ENCODE results near the gene REV1. TPM values are rescaled to one million over a fixed set of nuclear protein-coding genes. Genes with fewer than 3 reads are reported as not detected.

Gene REV1
- total and polyA plus RNA-seq, 4 donors = 13.7 to 165 (median 34.5) TPM

GRCh38 chr2:99522157-99522556, 32.3 kb upstream of the REV1 start:
- no peak overlapping the region for H3K9ac ChIP-seq (ENCODE audit: insufficient read depth in 1 of 2, low read length in 2 of 2)
- H3K36me3 ChIP-seq (ENCODE audit: control insufficient read depth in 4 of 4, insufficient read depth in 4 of 4, low read length in 4 of 4) = no peaks in the 10 kb centered on the region
- no peak for TF ChIP-seq CTCF (IDR thresholded peaks at IDR 0.05; ENCODE audit: control extremely low read depth, extremely low read depth)
- H3K4me3 ChIP-seq = no peak overlapping the region
- WGBS, 2 donors = 98 to 99% methylated on average over 2 of the region's 2 CpGs
- H3K27me3 ChIP-seq (ENCODE audit: control insufficient read depth in 3 of 3, insufficient read depth in 3 of 3, low read length in 2 of 3) = no peaks in the 10 kb centered on the region
- peaks cover 0 to 3% (median 0%) of the 10 kb centered on the region in 5 donors for H3K4me1 ChIP-seq (ENCODE audit: control insufficient read depth in 5 of 5, insufficient read depth in 5 of 5, low read length in 5 of 5)
- no peaks in the 10 kb centered on the region for H3K9me3 ChIP-seq (ENCODE audit: control insufficient read depth in 4 of 4, insufficient read depth in 3 of 4, low read length in 3 of 4)
- H3K27ac ChIP-seq (ENCODE audit: low read depth in 1 of 2, low read length in 1 of 2) = no peak overlapping the region
- DNase-seq (no peak), ATAC-seq (ENCODE audit: insufficient read depth, low FRiP score) (no peak)

GRCh38 chr2:99520813-99521212, 31.0 kb upstream of the REV1 start:
- no peak overlapping the region for H3K4me3 ChIP-seq
- TF ChIP-seq CTCF (IDR thresholded peaks at IDR 0.05; ENCODE audit: control extremely low read depth, extremely low read depth) = no peak
- no peaks in the 10 kb centered on the region for H3K27me3 ChIP-seq (ENCODE audit: control insufficient read depth in 3 of 3, insufficient read depth in 3 of 3, low read length in 2 of 3)
- H3K36me3 ChIP-seq (ENCODE audit: control insufficient read depth in 4 of 4, insufficient read depth in 4 of 4, low read length in 4 of 4) = no peaks in the 10 kb centered on the region
- H3K9ac ChIP-seq (ENCODE audit: insufficient read depth in 1 of 2, low read length in 2 of 2) = no peak overlapping the region
- peaks cover 0 to 3% (median 0%) of the 10 kb centered on the region in 5 donors for H3K4me1 ChIP-seq (ENCODE audit: control insufficient read depth in 5 of 5, insufficient read depth in 5 of 5, low read length in 5 of 5)
- DNase-seq (no peak), ATAC-seq (ENCODE audit: insufficient read depth, low FRiP score) (peak; percentile 66)
- H3K9me3 ChIP-seq (ENCODE audit: control insufficient read depth in 4 of 4, insufficient read depth in 3 of 4, low read length in 3 of 4) = no peaks in the 10 kb centered on the region
- H3K27ac ChIP-seq (ENCODE audit: low read depth in 1 of 2, low read length in 1 of 2) = no peak overlapping the region
- 69 to 80% methylated on average over 3 of the region's 3 CpGs for WGBS, 2 donors

- Histone ChIP-seq H3K9me3 (ENCODE audit: control insufficient read depth in 4 of 4, insufficient read depth in 3 of 4, low read length in 3 of 4) (no peaks in the 10 kb centered on the region), H3K4me3 (no peak overlapping the region), H3K9ac (ENCODE audit: insufficient read depth in 1 of 2, low read length in 2 of 2) (no peak overlapping the region), H3K27me3 (ENCODE audit: control insufficient read depth in 3 of 3, insufficient read depth in 3 of 3, low read length in 2 of 3) (no peaks in the 10 kb centered on the region), H3K4me1 (ENCODE audit: control insufficient read depth in 5 of 5, insufficient read depth in 5 of 5, low read length in 5 of 5) (peaks cover 0 to 3% (median under 1%) of the 10 kb centered on the region in 5 donors), H3K27ac (ENCODE audit: low read depth in 1 of 2, low read length in 1 of 2) (no peak overlapping the region), H3K36me3 (ENCODE audit: control insufficient read depth in 4 of 4, insufficient read depth in 4 of 4, low read length in 4 of 4) (no peaks in the 10 kb centered on the region)
- DNase-seq (no peak), ATAC-seq (ENCODE audit: insufficient read depth, low FRiP score) (no peak)
- 93 to 94% methylated on average over 4 of the region's 4 CpGs for WGBS, 2 donors
- TF ChIP-seq CTCF (IDR thresholded peaks at IDR 0.05; ENCODE audit: control extremely low read depth, extremely low read depth) = no peak
These were observed 30.4 kb upstream of the REV1 start for GRCh38 chr2:99520195-99520594.

GRCh38 chr2:99514357-99514756, 24.5 kb upstream of the REV1 start:
- peak overlapping the region in 1 of 2 donors; percentile 40 for H3K27ac ChIP-seq (ENCODE audit: low read depth in 1 of 2, low read length in 1 of 2)
- ATAC-seq (ENCODE audit: insufficient read depth, low FRiP score) (peak; percentile 50), DNase-seq (peak in 1 of 3 donors; percentile 48)

More at GRCh38 chr2:99514357-99514756, 24.5 kb upstream of the REV1 start:
- Histone ChIP-seq H3K4me3 (no peak overlapping the region), H3K4me1 (ENCODE audit: control insufficient read depth in 5 of 5, insufficient read depth in 5 of 5, low read length in 5 of 5) (peaks cover 0 to 17% (median 3%) of the 10 kb centered on the region in 5 donors), H3K27me3 (ENCODE audit: control insufficient read depth in 3 of 3, insufficient read depth in 3 of 3, low read length in 2 of 3) (no peaks in the 10 kb centered on the region), H3K9me3 (ENCODE audit: control insufficient read depth in 4 of 4, insufficient read depth in 3 of 4, low read length in 3 of 4) (no peaks in the 10 kb centered on the region), H3K36me3 (ENCODE audit: control insufficient read depth in 4 of 4, insufficient read depth in 4 of 4, low read length in 4 of 4) (no peaks in the 10 kb centered on the region), H3K9ac (ENCODE audit: insufficient read depth in 1 of 2, low read length in 2 of 2) (no peak overlapping the region)
- 60 to 72% methylated on average over 4 of the region's 4 CpGs for WGBS, 2 donors
- no peak for TF ChIP-seq CTCF (IDR thresholded peaks at IDR 0.05; ENCODE audit: control extremely low read depth, extremely low read depth)

Measured in lung (tissue), 12 donors.